GM23338 (cell line): ENCODE results near the gene MAMDC2.

ENCODE experiments used
- CREB1 ChIP-seq: fragments of 250-450 bp; sonication (Bioruptor Pico); IDR thresholded peaks from 2 replicates; pipeline ENCODE4 v1.5.0; 2020; ENCODE audit warnings: low read depth, mild to moderate bottlenecking, moderate library complexity
- CTCF ChIP-seq, 2 experiments: fragments of 200-600 bp in 1 of 2; sonication (generic) in 1 of 2; conservative IDR thresholded peaks; 2 replicates each; pipeline versions ENCODE4 v1.5.1 to v1.6.1; 2016 to 2017; ENCODE audit warnings: antibody characterized with exemption in 2 of 2, low read depth in 2 of 2, mild to moderate bottlenecking in 2 of 2, moderate library complexity in 1 of 2
- EZH2 ChIP-seq: fragments of 200-600 bp; sonication (generic); IDR thresholded peaks from one replicate; pipeline ENCODE4 v1.8.0; 2017; ENCODE audit warnings: antibody characterized with exemption, mild to moderate bottlenecking, low read depth; ENCODE audit not compliant: unreplicated experiment
- POLR2AphosphoS5 ChIP-seq: IDR thresholded peaks from 2 replicates; pipeline ENCODE4 v1.6.1; 2016; ENCODE audit warnings: antibody characterized with exemption, low read depth
- REST ChIP-seq: IDR thresholded peaks from one replicate; pipeline ENCODE4 v1.6.1; 2018; ENCODE audit warnings: antibody characterized with exemption; ENCODE audit not compliant: unreplicated experiment

- no peak for TF ChIP-seq REST
- no peak for TF ChIP-seq CTCF (conservative IDR thresholded peaks at IDR 0.05; ENCODE audit: low read depth in 2 of 2)
- TF ChIP-seq POLR2AphosphoS5: no peak
- TF ChIP-seq CREB1 (CRISPR knock-in tag): no peak
- no peak for TF ChIP-seq EZH2
These were observed 69.3 kb downstream of the MAMDC2 start for GRCh38 chr9:70112981-70113380.
